Measurements from ENCODE around the gene NAALADL2.
"Not testable (repeated sequence)": the region's sequence is repeated elsewhere in the genome, so short reads cannot be mapped to it uniquely, and the experiment has no call there.

Gene NAALADL2

GRCh38 chr3:175149675-175150074 is 290.5 kb downstream of the NAALADL2 start:
- DNase-seq = peak; percentile 41

DNA sequence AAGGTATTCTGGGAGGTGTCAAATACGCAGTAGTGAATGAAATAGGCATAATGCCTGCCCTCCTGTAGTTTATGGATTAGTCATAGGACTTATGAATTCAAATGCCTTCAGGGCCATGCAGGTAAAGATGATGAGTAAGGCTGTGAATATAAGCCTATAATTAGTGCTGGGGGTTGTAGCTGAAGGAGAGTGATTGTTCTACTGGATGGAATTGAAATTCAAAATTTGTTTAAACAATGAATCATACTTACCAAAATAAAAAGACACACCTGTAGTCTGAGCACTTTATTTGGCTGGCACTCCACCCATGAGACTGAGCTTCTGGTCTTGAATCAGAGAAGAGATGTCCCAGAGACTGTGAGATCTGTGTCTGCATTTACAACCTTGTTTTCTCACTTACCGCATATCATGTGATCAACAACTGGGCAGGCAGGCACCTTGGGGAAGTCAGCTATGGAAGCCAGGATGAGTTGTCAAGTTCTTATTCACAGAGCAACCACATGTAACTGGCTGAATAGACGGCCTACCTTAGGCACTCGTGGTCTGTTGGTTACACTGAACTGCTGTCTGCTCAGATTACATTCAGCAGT is 291.8 kb downstream of the NAALADL2 start:
- no peak for DNase-seq

DNA sequence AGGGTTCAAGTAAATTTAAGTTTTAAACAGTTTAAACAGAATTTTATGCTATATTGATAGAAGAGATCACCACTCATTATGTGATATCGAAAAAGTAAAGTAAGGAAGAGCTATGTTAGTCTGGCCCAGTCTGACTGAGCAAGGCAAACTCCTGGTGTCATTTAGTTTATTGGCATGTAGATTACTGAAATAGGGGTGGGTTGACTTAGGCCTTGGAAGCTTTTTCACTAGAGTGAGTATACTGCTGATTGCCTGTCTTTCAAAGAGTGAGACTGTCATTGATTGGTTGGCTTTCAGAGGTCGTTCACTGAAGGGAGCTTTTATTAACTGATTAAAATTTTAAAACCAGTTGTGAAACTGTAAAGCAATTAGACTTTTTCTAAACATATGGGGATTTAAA is 294.5 kb downstream of the NAALADL2 start:
- DNase-seq = no peak

GRCh38 chr3:175155172-175155571 is 296.0 kb downstream of the NAALADL2 start:
- DNase-seq = no peak

DNA sequence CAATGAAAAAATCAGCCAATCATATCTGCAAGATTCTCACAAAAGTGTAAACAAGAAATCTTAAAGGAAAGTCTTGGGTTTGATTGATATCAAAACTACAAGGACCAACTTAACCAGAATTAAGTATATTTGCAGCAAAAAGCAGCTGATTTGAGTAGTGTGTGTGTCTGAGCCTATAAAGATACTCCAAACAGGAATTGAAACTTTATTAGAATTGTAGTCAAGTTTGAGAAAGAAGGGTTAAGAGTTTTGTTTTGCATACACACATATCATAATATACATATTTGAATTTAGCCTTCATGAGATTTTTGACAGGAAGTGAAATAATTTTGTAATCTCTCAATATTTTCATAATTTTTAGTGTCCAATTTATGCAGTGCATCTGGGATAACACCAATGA is 300.1 kb downstream of the NAALADL2 start:
- DNase-seq = no peak

DNA sequence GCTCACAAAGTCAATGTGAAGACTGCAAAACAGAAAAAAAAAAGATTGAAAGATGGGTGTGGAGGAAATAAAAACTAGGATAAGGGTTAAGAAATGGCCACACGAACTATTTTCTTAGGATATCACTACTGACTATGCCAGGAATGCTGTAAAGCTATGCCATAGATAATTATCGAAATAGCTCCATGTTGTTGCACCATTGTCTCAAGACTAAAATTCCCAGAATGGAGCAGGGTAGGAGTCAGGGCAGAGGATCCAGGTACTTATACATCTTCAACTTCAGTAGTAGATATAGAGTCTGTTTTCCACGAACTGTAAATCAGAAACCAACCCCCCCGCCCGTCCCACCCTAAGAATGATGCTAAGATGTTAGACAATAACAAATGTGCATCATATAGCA is 302.2 kb downstream of the NAALADL2 start:
- no peak for DNase-seq

DNA sequence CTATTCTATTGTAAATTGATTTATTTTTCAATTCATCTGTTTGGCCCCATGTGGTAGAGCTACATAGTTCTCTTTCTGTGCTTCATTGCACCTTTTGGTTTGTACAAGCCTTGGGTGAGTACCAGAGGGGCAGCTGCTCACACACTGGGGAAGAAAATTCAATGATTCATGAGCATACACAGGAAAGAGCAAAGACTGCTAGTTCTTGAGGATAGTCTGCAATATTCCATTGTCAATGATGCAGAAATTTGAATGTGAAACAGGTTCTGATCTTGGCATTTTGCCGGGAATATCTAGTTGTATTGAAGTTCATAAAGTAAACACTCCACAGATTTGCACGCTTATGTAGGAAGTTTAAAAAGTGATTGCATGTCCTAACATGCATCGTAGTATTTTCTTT is 304.6 kb downstream of the NAALADL2 start:
- DNase-seq = no peak

DNA sequence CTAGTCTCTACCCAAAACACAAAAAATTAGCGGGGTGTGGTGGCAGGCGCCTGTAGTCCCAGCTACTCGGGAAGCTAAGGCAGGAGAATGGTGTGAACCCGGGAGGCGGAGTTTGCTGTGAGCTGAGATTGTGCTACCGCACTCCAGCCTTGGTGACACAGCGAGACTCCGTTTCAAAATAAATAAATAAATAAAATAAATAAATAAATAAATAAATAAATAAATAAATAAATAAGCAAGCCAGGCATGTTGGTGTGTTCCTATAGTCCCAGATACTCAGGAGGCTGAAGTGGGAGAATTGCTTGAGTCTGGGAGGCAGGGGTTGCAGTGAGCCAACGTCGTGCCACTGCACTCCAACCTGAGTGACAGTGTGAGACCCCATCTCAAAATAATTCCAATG is 314.0 kb downstream of the NAALADL2 start:
- not testable (repeated sequence) for DNase-seq

- no peak for DNase-seq
Observed at GRCh38 chr3:175176556-175176955, 317.4 kb downstream of the NAALADL2 start.

DNA sequence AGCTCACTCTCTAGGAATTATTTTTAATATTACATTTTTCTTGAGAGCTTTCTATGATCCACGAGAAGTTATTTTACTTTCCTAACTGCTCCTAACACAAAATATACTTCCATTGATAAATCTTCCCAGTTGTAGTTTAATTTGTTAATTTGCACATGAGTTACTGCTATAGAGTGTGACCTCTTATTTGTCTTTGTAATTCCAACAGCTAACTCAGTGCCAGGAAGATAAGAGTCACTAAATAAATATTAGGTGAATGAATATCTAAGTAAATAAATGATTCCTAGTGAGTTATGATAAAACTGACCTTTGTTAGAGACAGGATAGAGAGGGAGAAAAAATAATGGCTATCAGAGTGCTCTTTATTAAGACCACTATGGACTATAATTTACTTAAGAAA is 319.9 kb downstream of the NAALADL2 start:
- DNase-seq = no peak

DNA sequence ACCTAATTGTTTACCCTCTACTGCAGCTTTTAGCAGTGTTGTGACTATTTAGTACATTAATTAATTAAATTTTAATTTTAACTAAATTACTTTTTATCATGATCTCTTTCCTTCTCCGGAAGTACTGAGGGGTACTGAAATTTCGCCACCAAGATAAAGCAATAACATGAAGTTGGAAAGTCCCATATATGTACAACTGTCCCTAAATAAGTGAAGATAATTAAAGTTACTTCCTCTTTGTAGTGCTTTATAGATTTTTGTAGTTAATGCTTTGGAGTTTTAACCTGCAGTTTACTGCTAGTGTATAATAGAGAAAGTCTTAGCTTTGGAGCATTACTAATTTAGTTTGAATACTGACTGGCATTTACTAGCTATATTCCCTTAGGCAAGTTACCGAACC is 325.3 kb downstream of the NAALADL2 start:
- no peak for DNase-seq

DNA sequence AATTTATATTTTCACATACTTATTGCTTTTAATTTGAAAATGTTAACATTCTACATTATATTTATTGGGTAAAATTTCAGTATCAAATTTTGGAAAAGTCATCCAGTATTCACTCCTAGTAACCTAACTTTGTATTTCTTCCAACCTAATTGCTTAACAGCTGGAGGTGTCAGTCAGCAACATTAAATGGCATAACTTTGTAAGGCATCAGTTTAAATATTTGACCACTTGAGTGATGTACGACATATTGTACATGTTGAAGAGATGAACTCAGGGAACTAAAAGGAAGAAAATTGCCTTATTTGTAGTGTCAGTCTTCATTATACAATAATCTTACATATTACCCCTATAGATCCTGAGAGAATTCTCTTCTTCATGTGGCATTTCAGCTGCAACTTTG is 326.8 kb downstream of the NAALADL2 start:
- DNase-seq = no peak

- DNase-seq = no peak
Observed at GRCh38 chr3:175186511-175186910, 327.4 kb downstream of the NAALADL2 start.

GRCh38 chr3:175187586-175187985 is 328.5 kb downstream of the NAALADL2 start:
- DNase-seq = no peak

DNA sequence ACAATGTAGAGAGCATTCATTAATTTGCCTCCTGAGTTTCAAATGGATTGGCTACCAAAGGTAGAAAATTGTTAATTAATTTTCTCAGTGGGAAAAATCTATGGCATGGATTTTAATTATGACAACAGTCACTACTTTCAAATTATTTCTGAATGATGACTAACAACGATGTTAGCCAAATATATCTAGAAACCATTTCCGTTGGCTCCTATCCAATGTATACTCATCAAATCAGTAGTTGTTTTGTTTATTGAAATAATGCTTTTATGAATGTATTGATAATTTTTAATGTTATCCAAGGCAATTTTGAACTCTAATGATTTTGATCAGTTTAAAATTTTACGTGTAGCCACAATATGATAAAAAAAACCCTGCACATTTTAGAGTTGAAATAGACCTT is 333.4 kb downstream of the NAALADL2 start:
- DNase-seq = no peak

DNA sequence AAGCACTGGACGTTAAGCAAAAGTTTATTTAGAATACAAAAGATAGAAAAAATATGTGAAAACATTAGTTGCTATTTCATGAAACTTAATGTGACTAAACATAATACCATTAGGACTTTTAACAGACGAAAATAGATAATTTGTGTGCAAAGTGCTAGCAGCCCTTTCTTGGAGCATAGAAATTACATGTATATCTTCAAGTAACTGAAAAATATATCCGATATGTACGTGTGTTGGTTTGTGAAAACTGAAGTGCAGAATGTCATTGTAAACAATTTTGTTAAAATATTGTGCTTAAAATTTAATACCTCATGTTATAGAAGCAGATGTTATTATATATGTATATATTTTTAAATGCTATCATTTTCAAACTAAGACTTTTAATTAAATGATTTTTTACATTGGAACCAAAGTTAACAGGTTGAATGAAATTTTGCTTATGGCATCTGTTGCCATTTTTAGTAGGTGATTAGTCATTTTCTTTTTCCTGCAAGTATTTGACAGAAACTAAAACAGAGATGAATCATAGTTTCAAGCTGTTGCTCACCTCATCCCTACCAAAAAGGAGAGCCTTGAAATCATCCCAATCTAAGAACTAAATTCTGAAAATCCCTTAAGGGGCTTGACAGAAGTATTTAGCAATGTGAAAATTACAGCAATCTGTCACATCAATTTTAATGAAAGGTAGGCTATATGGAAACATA is 334.8 kb downstream of the NAALADL2 start:
- no peak for DNase-seq

DNA sequence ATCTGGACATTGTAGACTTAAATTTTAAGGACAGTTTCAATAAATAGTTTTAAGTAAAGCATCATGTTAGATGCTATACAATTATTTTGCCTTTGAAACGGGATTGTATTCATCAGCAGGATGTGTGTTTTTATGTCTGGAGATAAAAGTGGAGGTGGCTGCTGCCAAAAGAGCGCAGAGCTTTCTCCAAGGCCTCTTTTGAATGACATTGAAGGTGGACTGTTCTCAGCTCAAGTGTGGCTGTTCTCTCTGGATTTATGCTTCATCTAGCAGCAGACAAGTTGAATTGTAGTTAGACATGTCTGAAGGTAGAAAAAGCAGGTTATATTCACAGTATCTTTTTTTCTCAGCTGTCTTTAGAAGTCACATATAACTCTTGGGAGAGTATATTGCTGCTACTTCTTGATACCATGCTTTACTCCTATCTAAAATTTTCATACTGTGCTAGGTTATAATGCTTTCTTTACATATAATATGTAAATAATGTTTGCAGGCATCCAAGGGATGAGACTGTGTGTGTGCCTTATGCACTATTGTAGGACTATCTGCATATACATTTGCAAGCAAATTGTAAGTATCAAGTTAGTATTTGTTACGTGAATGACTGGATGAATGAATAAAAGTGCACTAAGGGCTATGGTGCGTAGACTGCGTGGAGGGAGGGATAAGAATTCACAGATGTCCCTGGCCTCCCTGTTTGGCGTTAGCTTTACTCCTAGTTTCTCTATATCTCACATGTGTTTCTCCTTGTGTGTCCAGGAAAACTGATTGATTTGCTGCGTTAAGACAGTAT is 340.1 kb downstream of the NAALADL2 start:
- DNase-seq = no peak

GRCh38 chr3:175199961-175200360 is 340.8 kb downstream of the NAALADL2 start:
- no peak for DNase-seq

DNA sequence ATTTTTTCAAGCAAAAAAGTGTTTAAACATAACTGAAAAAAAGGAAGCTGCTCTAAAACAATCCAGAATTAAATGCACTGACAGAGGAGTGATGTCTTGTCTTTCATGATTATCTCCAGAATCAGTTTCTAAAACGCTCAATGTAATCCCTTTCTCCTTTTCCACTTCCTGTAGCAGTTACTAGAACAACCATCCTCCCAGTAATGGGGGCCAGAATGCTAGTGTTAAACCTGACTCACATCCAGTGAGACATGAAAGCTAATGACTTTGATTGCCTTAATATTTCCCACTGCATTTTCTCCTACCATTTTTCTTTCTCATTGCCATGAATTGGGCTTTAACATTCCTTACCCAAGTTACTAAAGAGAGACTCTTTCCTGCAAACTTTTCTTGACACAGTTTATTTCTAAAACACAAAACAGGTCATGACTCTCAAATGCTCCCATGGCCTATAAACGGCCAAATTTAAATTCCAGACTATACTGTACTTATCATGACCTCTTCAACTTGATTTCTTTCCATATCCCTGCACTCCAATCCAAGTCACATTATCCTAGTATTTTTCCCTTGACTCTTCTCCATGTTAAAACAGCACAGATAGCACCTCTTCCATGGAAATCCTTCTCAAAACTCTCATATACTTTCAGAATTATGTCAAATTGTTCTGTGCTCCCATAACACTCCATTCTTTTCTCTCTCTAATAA is 341.4 kb downstream of the NAALADL2 start:
- no peak for DNase-seq

GRCh38 chr3:175207361-175207760 is 348.2 kb downstream of the NAALADL2 start:
- no peak for DNase-seq

DNA sequence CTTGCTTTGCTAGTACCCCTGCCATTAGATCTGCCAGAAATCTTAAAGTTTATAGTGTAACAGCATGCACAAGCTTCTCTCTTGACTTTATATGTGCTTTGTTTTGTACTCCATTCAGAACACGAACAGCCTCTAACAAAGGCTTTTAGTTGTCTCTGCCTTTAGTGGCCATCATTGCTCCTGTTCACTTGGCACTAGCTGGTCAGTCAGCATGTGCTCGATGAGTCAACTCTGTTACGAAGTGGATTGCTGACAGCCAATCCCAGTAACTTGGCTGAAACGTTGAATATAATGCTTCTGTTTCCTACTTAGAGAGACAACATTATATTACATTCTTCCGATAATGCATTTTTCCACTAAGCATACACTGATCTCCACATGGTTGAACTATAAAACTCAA is 349.2 kb downstream of the NAALADL2 start:
- DNase-seq = no peak

GRCh38 chr3:175211466-175211865 is 352.3 kb downstream of the NAALADL2 start:
- DNase-seq = no peak

DNA sequence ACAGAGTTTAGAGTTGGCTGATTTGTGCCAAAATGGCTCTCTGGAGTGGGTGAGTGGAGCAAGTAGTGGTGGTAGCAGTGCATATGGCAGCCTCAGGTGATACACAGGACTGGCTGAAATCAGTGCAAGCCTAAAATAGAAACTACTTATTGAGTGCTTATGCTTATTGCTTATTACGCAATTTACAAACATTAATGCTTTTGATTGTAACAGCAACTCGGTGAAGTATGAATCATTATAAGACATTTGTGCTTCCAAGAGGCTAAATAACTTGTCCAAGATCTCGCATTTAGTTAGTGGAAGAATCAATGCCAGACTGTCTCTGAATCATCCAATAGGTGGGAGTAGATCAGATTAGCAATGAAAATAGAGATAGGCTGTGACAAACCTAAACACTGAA is 353.8 kb downstream of the NAALADL2 start:
- DNase-seq = no peak

DNA sequence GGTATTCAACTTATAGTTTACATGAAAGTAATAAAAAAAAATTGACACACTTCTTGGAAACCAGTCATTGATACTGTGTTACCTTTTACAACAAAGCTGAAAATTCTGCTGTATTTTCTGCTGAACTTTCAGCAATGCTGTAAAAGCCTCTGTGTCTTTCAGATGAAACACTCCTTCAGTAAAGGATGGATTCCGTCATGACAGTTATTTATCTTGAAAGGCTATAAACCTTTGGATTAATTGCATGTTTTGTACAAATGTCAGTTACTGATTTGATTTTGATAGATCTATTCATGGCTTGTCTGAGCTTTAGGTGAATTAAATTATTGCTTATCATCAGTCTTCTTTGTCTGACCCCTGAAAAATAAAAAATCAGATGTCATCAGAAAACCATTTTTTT is 355.1 kb downstream of the NAALADL2 start:
- no peak for DNase-seq

Data from left hindlimb (tissue), 1 donor.